Kasumi-1 (cell line): Measurements from ENCODE around the gene SKOR1.

Experiments used
- DNase-seq, 2 experiments: peaks; one replicate each; lab custom pipeline; 2025; lab: John Stamatoyannopoulos, UW

The SKOR1 gene

GRCh38 chr15:67824976-67825880 lies at the start of gene SKOR1:
TSS of gene SKOR1 (plus strand) at chr15:67825509. CDS start at chr15:67825603, 94 bp downstream.
- DNase-seq = peak; percentile 7 to 30

- DNase-seq = no peak
These were observed 49.3 kb upstream of the SKOR1 start for GRCh38 chr15:67775998-67776397.

DNA sequence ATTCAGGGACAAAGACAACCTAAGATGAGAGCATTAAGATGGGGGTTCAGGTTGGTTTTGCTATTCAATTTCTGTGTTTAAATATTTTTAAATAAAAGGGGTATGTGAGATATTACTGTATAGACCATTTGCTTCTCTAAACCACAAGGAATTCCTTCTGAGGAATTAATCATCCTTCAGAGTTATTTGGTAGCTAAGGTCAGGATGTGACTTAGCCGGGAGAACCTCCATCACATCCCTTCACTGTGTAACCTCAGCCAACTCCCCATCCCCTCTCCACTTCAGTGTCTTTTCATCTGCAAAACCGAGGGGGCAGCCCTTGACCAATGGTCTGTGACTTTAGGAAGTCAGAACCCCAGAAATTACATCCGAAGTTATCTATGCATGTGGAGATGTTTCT lies 48.7 kb upstream of the SKOR1 start:
- no peak for DNase-seq

GRCh38 chr15:67777071-67777470 lies 48.2 kb upstream of the SKOR1 start:
- DNase-seq = no peak

DNA sequence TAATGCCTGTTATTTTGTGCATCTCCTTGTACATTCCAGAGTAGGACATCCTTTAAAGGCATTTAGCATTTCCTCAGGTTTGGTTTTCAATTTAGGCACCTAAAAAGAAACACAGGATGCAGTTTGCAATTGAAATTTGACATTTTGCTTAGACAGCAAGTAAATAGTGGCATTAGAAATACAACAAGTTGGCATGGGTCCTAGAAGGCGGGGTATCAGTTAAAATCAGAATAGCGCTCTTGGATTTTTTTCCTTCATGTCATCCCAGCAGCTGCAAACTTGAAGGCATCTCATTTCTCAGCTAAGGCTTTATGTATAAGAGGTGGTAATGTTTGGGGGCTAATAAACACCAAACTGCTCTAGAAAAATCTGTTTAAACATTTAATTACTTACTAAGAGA lies 47.5 kb upstream of the SKOR1 start:
- no peak for DNase-seq

GRCh38 chr15:67778968-67779548 lies 46.3 kb upstream of the SKOR1 start:
- DNase-seq = no peak

GRCh38 chr15:67779549-67780111 lies 45.7 kb upstream of the SKOR1 start:
- DNase-seq = no peak

- DNase-seq = no peak
These were observed 44.2 kb upstream of the SKOR1 start for GRCh38 chr15:67781061-67781460.

DNA sequence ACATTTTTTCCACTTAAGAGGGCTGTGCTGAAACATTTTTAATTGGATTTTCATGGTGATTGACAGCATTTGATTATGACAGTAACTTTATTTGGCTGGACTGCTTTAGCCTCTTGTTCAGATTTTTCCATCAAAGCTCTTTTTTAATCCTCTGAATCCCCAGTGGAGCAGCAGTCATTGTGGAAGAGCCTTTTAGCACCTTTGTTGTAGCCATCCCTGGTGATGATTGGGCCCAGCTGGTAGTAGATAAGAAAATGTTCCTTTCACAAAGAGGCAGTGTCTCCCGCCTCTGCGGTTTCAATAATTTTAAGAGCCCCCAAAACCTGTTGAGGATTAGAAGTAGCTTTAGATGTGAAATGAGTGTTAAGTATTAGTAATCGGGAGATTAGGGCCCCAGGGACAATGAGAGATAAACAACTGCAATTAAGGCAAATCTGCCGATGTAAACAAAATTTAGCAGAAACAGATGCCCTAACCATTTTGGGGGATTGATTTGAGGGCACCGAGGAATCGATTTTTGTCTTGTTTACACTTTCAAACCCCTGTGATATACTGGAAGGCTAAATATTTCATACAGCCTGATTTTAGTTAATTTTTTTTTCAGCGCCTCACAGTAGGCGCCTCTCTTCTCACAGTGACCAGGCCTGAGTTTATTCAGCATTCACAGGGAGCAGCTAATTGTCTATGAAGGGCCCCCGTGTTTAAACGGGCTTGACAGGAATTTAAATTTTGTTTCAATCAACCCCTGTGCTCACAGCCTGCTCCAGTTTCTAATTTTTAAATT lies 43.2 kb upstream of the SKOR1 start:
- no peak for DNase-seq

- DNase-seq = no peak
These were observed 42.7 kb upstream of the SKOR1 start for GRCh38 chr15:67782691-67782991.

DNA sequence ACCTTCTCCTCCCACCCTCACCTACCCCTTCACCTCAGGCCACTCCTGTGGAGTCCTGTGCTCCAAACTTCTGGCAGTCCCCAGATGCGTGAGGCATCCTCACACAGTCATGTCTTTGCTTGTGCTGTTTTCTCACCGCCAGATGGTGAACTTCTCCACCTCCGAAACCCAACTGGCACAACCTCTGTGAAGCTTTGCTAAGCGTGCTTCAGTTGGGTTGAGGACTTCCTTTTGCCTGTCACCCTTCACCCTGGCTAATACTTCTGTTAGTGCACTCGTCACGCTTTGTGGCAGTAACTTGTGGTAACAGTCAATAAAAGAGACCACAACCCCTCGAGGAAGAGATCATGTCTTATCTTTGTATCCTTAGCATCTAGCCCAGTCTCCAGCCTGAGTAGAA lies 42.0 kb upstream of the SKOR1 start:
- DNase-seq = no peak

DNA sequence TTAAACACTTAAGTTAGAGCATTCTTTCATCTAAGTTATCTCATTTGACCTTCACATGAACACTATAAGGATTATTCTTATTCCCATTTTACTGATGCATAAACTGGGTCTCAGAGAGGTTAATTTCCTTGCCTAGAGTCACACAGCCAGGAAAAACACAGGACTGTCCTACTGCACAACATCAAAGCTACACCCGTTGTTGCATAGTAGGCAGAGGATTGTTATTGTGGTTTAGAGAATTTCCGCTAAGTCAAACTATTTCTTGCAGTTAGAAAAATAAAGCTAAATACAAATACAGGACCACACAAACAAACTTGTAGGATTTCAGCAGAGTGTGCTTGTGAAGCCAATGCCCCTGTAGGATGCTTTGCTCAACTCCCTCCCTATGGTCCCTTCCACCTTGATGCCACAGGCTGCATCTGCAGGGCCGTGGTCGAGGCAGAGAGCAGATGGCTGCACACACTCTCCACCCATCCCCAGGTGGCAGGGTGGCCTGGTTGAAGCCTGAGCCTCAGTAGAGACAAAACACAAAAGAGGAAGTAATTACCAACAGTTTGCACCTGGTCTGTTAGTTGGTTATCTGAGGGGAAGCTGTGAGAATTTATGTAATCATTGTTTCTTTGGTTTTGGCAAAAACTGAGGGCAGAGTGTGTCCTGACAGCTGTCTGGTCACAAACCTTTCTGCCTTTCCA lies 41.1 kb upstream of the SKOR1 start:
- peak; percentile 35 to 36 for DNase-seq

GRCh38 chr15:67784856-67785430 lies 40.4 kb upstream of the SKOR1 start:
- no peak for DNase-seq

- DNase-seq = no peak
These were observed 39.9 kb upstream of the SKOR1 start for GRCh38 chr15:67785431-67785830.

- DNase-seq = no peak
These were observed 38.7 kb upstream of the SKOR1 start for GRCh38 chr15:67786646-67787045.

DNA sequence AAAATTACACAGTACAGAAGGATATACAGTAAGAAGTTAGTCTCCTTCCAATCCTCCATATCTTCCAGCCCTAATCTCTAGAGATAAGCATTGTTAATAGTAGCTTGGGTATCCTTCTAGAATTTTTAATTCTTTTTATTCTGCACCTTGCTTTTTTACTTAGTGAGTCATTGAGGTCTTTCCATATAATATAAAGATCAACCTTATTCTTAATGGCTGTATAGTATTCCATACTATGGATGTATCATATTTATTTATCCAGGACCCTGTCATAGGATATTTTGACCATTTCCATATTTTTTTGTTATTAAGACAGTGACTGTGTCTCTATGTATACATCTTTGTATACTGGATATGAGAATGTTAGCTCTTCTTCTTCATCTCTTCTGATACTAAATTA lies 36.3 kb upstream of the SKOR1 start:
- DNase-seq = no peak

GRCh38 chr15:67790610-67791319 lies 34.5 kb upstream of the SKOR1 start:
- DNase-seq = no peak

DNA sequence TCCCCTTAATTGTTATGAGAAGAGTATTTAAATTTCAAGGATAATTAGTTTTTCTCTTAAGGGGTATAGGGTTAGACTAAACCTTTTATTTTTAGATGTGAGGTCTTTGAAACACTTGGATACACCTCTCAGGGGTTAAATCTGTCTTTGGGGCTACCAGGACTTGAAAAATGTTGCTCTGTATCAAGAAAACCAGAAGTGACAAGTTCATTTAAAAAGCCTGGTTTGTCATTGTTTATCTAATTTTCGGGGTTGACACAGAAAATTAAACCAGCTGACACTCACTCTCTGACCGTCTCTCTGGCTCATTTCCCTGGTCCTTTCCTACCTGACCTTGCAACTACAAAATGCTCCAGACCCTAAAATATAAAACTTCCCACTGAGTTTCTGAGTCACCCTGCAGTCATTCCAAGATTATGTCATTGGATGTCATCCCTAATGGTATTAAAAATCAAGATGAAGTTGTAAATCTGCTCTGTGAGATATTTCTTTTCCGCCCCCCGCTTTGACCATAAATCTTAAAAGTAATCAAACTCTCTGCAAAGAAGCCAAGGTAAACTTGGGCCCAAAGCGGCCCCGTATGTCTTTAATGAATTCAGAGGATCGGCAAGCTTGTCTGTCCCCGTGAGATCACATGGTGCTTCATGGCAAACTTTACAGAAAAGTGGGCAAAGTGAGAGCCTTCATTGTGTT lies 32.9 kb upstream of the SKOR1 start:
- no peak for DNase-seq

- no peak for DNase-seq
These were observed 30.3 kb upstream of the SKOR1 start for GRCh38 chr15:67794832-67795574.
